Large intestine (tissue), 3 donors: ENCODE measurements around the gene MAP1B. TPM values are rescaled to one million over a fixed set of nuclear protein-coding genes. Genes with fewer than 3 reads are reported as not detected.
"Not testable (repeated sequence)": the region's sequence is repeated elsewhere in the genome, so short reads cannot be mapped to it uniquely, and the experiment has no call there.

Source experiments
- DNase-seq, 2 donors: peaks; one replicate each; pipeline versions ENCODE4 v3.0.0 to v3.0.0-alpha.2; 2013
- H3K27ac ChIP-seq: one replicate; pipeline ENCODE4 v1.5.1; 2013; ENCODE audit warnings: low read length
- H3K27me3 ChIP-seq: 2 replicates; pipeline ENCODE4 v1.6.1; 2013; ENCODE audit warnings: low read length; ENCODE audit not compliant: control insufficient read depth, insufficient read depth
- H3K36me3 ChIP-seq: 2 replicates; pipeline ENCODE4 v1.6.1; 2013; ENCODE audit warnings: low read length; ENCODE audit not compliant: control insufficient read depth, insufficient read depth
- H3K4me1 ChIP-seq: one replicate; pipeline ENCODE4 v1.6.1; 2013; ENCODE audit warnings: low read length; ENCODE audit not compliant: control insufficient read depth, insufficient read depth
- H3K4me3 ChIP-seq: one replicate; pipeline ENCODE4 v1.5.1; 2013; ENCODE audit warnings: low read length
- H3K9me3 ChIP-seq: one replicate; pipeline ENCODE4 v1.6.1; 2013; ENCODE audit warnings: mild to moderate bottlenecking, low read depth, low read length, moderate library complexity; ENCODE audit not compliant: control insufficient read depth
- WGBS: methylation state at CpG from one replicate; pipeline ENCODE4 v1.1.5; 2013; ENCODE audit warnings: low lambda C conversion rate; ENCODE audit not compliant: insufficient coverage; 5-methylcytosine and 5-hydroxymethylcytosine counted together
- polyA plus RNA-seq: library from polyadenylated mRNA; unstranded; fragments of 120-200 nt; gene quantifications from one replicate; pipeline ENCODE4 v1.2.1, GENCODE V29; 2013

Gene MAP1B
- polyA plus RNA-seq, 1 donor: 31.0 TPM

DNA sequence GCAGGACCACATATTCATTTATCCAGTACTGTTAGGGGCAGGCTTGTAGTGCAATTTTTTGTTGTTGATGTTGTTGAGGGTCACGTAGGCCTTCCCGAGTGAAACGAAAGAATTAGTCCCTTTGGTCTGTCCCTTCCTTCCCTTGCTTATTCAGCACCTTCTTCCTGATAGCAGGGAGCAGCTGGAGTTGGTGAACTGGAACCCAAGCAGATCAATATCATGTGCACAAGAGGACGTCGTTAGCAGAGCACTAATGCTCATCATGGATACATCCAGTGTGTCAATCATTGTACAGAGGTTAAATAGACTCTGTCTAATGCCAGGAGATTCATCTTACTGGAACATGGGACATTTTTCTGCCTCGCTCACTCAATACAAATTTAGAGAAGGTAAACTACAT lies 33.0 kb upstream of the MAP1B start:
- 100% methylated on average over 2 of the region's 6 CpGs for WGBS
- peaks cover 15% of the 10 kb centered on the region for H3K27me3 ChIP-seq
- H3K36me3 ChIP-seq: no peaks in the 10 kb centered on the region
- H3K4me3 ChIP-seq: no peak overlapping the region
- H3K4me1 ChIP-seq: no peaks in the 10 kb centered on the region
- no peaks in the 10 kb centered on the region for H3K9me3 ChIP-seq
- H3K27ac ChIP-seq: no peak overlapping the region
- DNase-seq: no peak

DNA sequence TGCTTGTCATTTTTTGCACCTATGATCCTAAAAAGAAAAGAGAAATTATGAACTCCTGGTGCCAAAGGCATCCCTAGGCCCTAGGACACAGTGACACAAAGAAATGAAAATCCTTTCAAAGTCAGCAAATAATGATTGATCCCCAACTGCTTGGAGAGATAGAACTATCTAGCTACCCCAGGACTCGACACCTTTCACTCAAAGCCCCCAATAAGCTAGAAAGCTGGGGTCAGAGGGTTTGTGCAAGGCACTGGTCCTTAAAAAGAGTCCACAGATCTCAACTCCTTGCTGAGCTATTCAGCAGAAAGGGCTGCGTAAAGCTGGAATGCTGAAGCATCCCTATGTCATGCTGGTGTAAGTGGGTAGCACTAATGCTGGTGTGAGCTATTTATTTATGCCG lies 31.8 kb upstream of the MAP1B start:
- no peak overlapping the region for H3K27ac ChIP-seq
- H3K36me3 ChIP-seq: no peaks in the 10 kb centered on the region
- WGBS: no CpG with 5 or more reads among the region's 3 CpGs
- H3K27me3 ChIP-seq: peaks cover 18% of the 10 kb centered on the region
- no peak overlapping the region for H3K4me3 ChIP-seq
- H3K4me1 ChIP-seq: no peaks in the 10 kb centered on the region
- no peak for DNase-seq
- no peaks in the 10 kb centered on the region for H3K9me3 ChIP-seq

DNA sequence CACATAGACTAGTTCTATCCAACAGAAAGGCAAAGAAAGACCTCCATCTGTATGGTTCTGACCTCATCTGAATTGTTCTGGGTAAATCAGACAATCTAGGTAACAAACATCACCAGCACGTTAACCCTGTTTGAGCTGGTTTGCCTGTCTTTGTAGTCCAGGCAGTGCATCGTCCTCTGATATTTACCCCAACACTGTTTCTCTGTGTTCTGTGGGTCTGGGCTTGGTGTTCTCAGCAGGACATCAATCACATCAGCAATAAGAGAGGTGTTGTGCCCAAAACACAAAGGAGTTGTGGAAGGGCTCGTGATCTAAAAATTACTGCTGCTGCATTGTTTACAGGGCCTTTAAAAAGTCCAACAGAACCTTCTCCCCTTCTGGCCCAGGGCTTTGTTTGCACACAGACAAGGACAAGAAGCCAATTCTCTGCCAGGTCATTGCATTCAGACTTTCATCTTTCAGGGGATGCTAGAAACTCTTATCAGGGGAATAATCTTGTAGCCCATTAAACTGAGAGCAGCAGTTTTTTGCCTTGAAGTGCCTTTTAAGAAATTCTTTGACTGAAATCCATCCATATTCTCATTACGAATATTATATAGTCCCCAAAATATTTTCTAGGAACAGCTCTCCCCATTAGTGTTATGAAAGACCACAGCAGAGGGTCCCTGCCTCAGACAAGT lies 30.5 kb upstream of the MAP1B start:
- Histone ChIP-seq H3K27me3 (peaks cover 20% of the 10 kb centered on the region), H3K27ac (no peak overlapping the region), H3K9me3 (no peaks in the 10 kb centered on the region), H3K36me3 (no peaks in the 10 kb centered on the region), H3K4me1 (no peaks in the 10 kb centered on the region), H3K4me3 (no peak overlapping the region)
- 100% methylated on average over 1 of the region's 4 CpGs for WGBS
- DNase-seq: no peak

DNA sequence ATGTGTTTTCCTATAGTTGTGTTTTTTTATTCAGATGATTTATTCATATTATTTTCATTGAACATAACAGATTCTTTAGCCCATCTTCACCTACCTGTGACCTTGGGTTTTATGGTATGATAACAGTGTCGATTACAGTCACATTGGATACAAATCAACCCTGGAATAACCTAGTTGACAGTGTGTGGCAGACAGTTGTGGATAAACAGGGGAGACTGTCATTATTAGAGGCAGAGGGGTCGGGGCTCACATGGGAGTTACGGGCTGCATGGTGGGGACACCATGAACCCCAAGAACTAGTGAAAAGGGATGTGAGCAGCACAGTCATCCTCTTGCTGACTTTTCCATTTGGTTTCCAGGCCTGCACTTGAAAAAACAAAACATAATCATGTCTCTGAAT lies 29.9 kb upstream of the MAP1B start:
- H3K4me1 ChIP-seq: no peaks in the 10 kb centered on the region
- DNase-seq: no peak
- H3K9me3 ChIP-seq: no peaks in the 10 kb centered on the region
- H3K4me3 ChIP-seq: no peak overlapping the region
- no peak overlapping the region for H3K27ac ChIP-seq
- H3K36me3 ChIP-seq: no peaks in the 10 kb centered on the region
- H3K27me3 ChIP-seq: peaks cover 24% of the 10 kb centered on the region
- no CpG with 5 or more reads among the region's 3 CpGs for WGBS

DNA sequence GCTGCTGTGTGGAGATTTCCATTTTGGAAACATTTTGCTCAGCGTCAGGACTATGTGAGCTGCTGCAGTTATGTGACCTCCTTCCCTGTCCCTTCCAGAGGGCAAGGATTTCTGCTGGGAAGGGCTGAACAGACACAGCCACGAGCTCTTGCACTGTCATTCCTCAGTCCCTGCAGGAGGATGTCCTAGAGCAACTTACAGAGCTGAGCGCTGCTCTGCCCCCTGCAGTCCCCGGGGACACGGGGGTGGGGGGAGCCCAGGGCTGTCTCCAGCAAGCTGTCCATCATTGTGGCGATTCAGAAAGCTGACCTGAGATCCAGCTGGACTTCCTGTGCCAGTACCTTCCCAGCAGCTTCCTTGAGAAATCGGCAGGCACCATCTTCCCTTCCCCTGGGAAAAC lies 28.0 kb upstream of the MAP1B start:
- Histone ChIP-seq H3K9me3 (no peaks in the 10 kb centered on the region), H3K27me3 (peaks cover 26% of the 10 kb centered on the region), H3K27ac (no peak overlapping the region), H3K36me3 (no peaks in the 10 kb centered on the region), H3K4me3 (no peak overlapping the region), H3K4me1 (no peaks in the 10 kb centered on the region)
- 40% methylated on average over 1 of the region's 7 CpGs for WGBS
- DNase-seq: no peak

DNA sequence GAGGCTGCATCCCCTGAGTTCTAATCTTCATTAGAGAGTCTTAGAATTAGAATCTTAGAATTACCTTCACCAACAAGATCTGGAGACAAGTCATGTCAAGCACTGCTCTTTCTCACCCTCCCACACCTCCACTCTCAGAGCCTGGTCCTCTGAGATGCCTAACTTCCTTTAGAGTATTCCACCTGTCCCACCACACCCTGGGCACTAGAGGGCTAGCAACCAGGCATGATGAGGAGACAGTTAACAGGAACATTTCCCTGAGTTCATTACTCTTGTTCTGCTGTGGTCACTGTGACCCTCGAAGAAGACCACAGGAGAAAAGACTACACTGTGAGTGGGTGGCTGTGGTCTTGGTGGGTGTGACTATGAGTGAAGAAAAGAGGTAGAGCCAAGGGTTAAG lies 25.2 kb upstream of the MAP1B start:
- Histone ChIP-seq H3K4me3 (no peak overlapping the region), H3K4me1 (no peaks in the 10 kb centered on the region), H3K36me3 (no peaks in the 10 kb centered on the region), H3K27me3 (peaks cover 18% of the 10 kb centered on the region), H3K9me3 (no peaks in the 10 kb centered on the region), H3K27ac (no peak overlapping the region)
- DNase-seq: no peak
- whole genome bisulfite sequencing: no CpG with 5 or more reads among the region's 1 CpG

DNA sequence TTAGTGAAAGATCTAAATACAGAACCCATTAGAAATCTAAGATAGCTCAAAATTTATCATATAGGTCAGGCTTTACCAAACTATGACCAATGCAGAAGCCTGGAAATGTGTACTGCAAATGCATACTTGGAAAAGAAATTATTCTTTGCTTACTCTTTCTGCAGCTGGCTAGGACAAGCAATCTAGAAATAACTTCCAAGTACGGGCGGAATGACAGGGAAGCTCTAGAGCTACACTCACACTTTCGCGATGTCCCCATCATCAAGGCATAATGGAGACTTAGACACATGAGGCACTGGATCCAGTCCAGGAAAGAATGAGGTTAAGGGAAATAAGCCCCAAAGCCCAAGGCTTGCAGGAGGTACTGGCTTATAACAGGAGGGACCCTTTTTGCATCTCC lies 22.4 kb upstream of the MAP1B start:
- no peak for DNase-seq
- Histone ChIP-seq H3K4me1 (no peaks in the 10 kb centered on the region), H3K4me3 (no peak overlapping the region), H3K27me3 (peaks cover 10% of the 10 kb centered on the region), H3K36me3 (no peaks in the 10 kb centered on the region), H3K9me3 (no peaks in the 10 kb centered on the region), H3K27ac (no peak overlapping the region)
- no CpG with 5 or more reads among the region's 4 CpGs for WGBS

DNA sequence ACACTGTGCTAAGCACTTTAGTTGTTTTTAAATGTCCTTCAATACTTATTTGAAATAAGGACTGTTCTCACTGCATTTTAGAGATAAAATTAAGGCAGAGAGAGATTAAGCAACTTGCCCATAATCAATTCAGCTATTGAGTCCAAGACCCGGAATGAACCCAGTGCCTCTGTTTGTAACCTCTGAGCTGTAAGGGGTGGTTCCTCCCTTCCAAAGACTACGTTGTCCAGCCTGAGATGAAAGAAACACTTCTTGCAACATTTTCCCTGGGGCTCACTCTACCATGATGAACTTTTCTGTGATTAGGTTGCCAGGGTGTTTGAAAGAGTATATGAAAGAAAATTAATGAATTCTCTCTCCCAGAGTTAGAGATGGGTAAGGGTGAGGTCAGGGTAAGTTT lies 22.0 kb upstream of the MAP1B start:
- no CpG with 5 or more reads among the region's 2 CpGs for WGBS
- Histone ChIP-seq H3K4me3 (no peak overlapping the region), H3K9me3 (no peaks in the 10 kb centered on the region), H3K27ac (no peak overlapping the region), H3K36me3 (no peaks in the 10 kb centered on the region), H3K27me3 (peaks cover 10% of the 10 kb centered on the region), H3K4me1 (no peaks in the 10 kb centered on the region)
- DNase-seq: no peak

DNA sequence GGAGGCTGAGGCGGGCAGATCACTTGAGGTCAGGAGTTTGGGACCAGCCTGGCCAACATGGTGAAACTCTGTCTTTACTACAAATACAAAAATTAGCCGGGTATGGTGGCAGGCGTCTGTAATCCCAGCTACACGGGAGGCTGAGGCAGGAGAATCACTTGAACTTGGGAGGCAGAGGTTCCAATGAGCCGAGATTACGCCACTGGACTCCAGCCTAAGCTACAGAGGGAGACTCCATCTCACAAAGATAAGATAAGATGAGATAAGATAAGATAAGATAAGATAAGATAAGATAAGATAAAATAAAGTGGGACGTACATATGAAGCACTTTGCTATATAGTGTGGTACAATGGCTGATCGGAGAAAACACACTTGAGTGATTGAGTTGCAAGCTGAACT lies 17.6 kb upstream of the MAP1B start:
- WGBS: 72% methylated on average over 3 of the region's 8 CpGs
- not testable (repeated sequence) for H3K9me3 ChIP-seq, H3K4me3 ChIP-seq, H3K27ac ChIP-seq, H3K27me3 ChIP-seq, H3K4me1 ChIP-seq, DNase-seq, H3K36me3 ChIP-seq

DNA sequence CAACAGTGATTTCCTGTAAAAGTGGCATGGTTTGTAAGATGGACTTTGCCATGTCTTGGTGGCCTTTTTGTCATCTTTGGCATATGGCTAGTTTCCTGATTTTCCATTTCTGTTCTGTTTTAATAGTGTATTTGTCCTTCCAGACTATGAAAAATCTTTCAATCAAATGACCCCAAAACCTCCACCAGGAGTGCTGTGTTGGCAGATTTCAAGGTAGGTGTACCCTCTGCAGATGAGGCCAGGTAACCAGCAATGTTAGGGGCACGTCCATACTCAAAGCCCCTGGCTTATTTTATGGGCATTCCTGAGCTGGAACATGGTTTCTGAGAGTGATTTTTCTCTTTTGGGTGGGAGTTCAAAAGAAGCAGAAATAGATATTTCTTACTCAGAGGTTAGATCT lies 15.2 kb upstream of the MAP1B start:
- DNase-seq: no peak
- Histone ChIP-seq H3K9me3 (no peaks in the 10 kb centered on the region), H3K4me1 (no peaks in the 10 kb centered on the region), H3K36me3 (no peaks in the 10 kb centered on the region), H3K27me3 (no peaks in the 10 kb centered on the region), H3K4me3 (no peak overlapping the region), H3K27ac (no peak overlapping the region)
- WGBS: no CpG with 5 or more reads among the region's 1 CpG

DNA sequence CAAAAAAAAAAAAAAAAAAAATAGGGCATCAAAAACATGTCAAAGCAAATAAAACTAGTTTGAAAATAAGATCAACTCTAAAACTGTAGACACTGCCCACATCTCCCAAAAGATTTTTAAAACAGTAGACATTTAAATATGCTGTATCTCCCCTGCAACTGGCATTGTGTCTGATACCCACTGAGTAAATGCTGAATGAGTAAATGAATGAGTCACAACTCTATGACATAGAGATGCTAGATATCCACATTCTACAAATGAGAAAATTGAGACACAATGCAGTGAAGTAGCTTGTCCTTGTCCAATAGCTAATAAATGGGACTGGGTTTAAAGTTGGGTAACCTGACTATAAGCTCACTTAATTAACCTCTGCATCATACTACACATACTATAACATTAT lies 14.1 kb upstream of the MAP1B start:
- H3K27me3 ChIP-seq: no peaks in the 10 kb centered on the region
- no peak overlapping the region for H3K4me3 ChIP-seq
- H3K36me3 ChIP-seq: no peaks in the 10 kb centered on the region
- H3K27ac ChIP-seq: no peak overlapping the region
- H3K4me1 ChIP-seq: no peaks in the 10 kb centered on the region
- DNase-seq: no peak
- H3K9me3 ChIP-seq: no peaks in the 10 kb centered on the region
